Large intestine (tissue), 3 donors: ENCODE results near the gene COL18A1. TPM values are rescaled to one million over a fixed set of nuclear protein-coding genes. Genes with fewer than 3 reads are reported as not detected.
A peak's percentile ranks its signal among the peaks of the same experiment; 100 is the strongest.

Source experiments
- DNase-seq, 2 donors: peaks; one replicate each; pipeline versions ENCODE4 v3.0.0 to v3.0.0-alpha.2; 2013
- H3K27ac ChIP-seq: one replicate; pipeline ENCODE4 v1.5.1; 2013; ENCODE audit warnings: low read length
- H3K27me3 ChIP-seq: 2 replicates; pipeline ENCODE4 v1.6.1; 2013; ENCODE audit warnings: low read length; ENCODE audit not compliant: control insufficient read depth, insufficient read depth
- H3K36me3 ChIP-seq: 2 replicates; pipeline ENCODE4 v1.6.1; 2013; ENCODE audit warnings: low read length; ENCODE audit not compliant: control insufficient read depth, insufficient read depth
- H3K4me1 ChIP-seq: one replicate; pipeline ENCODE4 v1.6.1; 2013; ENCODE audit warnings: low read length; ENCODE audit not compliant: control insufficient read depth, insufficient read depth
- H3K4me3 ChIP-seq: one replicate; pipeline ENCODE4 v1.5.1; 2013; ENCODE audit warnings: low read length
- H3K9me3 ChIP-seq: one replicate; pipeline ENCODE4 v1.6.1; 2013; ENCODE audit warnings: mild to moderate bottlenecking, low read depth, low read length, moderate library complexity; ENCODE audit not compliant: control insufficient read depth
- WGBS: methylation state at CpG from one replicate; pipeline ENCODE4 v1.1.5; 2013; ENCODE audit warnings: low lambda C conversion rate; ENCODE audit not compliant: insufficient coverage; 5-methylcytosine and 5-hydroxymethylcytosine counted together
- polyA plus RNA-seq: library from polyadenylated mRNA; unstranded; fragments of 120-200 nt; gene quantifications from one replicate; pipeline ENCODE4 v1.2.1, GENCODE V29; 2013

The COL18A1 gene
- polyA plus RNA-seq, 1 donor, result 44.4 TPM

GRCh38 chr21:45535341-45536081, 130.5 kb downstream of the COL18A1 start:
- WGBS, result no CpG with 5 or more reads among the region's 34 CpGs
- DNase-seq, result peak; percentile 79 to 80
- peak overlapping the region; percentile 28 for H3K27ac ChIP-seq
- H3K4me1 ChIP-seq, result peaks cover 41% of the 10 kb centered on the region
- H3K27me3 ChIP-seq, result no peaks in the 10 kb centered on the region
- H3K36me3 ChIP-seq, result peaks cover 16% of the 10 kb centered on the region
- peaks cover 30% of the 10 kb centered on the region for H3K9me3 ChIP-seq
- H3K4me3 ChIP-seq, result no peak overlapping the region

GRCh38 chr21:45536301-45537081, 131.5 kb downstream of the COL18A1 start:
- no peak overlapping the region for H3K27ac ChIP-seq
- no CpG with 5 or more reads among the region's 31 CpGs for WGBS

GRCh38 chr21:45537111-45537745, 132.3 kb downstream of the COL18A1 start:
- Histone ChIP-seq H3K4me3 (no peak overlapping the region), H3K36me3 (peaks cover 5% of the 10 kb centered on the region), H3K27ac (no peak overlapping the region), H3K9me3 (peaks cover 19% of the 10 kb centered on the region), H3K4me1 (peaks cover 47% of the 10 kb centered on the region), H3K27me3 (no peaks in the 10 kb centered on the region)
- DNase-seq, result no peak
- WGBS, result no CpG with 5 or more reads among the region's 37 CpGs

More at GRCh38 chr21:45536301-45537081, 131.5 kb downstream of the COL18A1 start:
- no peak for DNase-seq
- H3K9me3 ChIP-seq, result peaks cover 26% of the 10 kb centered on the region
- H3K4me1 ChIP-seq, result peaks cover 45% of the 10 kb centered on the region
- H3K36me3 ChIP-seq, result peaks cover 10% of the 10 kb centered on the region
- H3K4me3 ChIP-seq, result no peak overlapping the region
- no peaks in the 10 kb centered on the region for H3K27me3 ChIP-seq

- H3K4me1 ChIP-seq, result peaks cover 45% of the 10 kb centered on the region
- DNase-seq, result no peak
- H3K4me3 ChIP-seq, result no peak overlapping the region
- H3K9me3 ChIP-seq, result peaks cover 19% of the 10 kb centered on the region
- no CpG with 5 or more reads among the region's 27 CpGs for WGBS
- peak overlapping the region; percentile 57 for H3K27ac ChIP-seq
- H3K36me3 ChIP-seq, result peaks cover 5% of the 10 kb centered on the region
- H3K27me3 ChIP-seq, result no peaks in the 10 kb centered on the region
Measured at GRCh38 chr21:45537746-45538291, 132.9 kb downstream of the COL18A1 start.

- Histone ChIP-seq H3K27me3 (no peaks in the 10 kb centered on the region), H3K27ac (peak overlapping the region; percentile 57), H3K9me3 (peaks cover 19% of the 10 kb centered on the region), H3K4me3 (no peak overlapping the region), H3K4me1 (peaks cover 43% of the 10 kb centered on the region), H3K36me3 (peaks cover 5% of the 10 kb centered on the region)
- WGBS, result no CpG with 5 or more reads among the region's 31 CpGs
- DNase-seq, result no peak
Measured at GRCh38 chr21:45538381-45539045, 133.5 kb downstream of the COL18A1 start.

GRCh38 chr21:45539046-45539795, 134.3 kb downstream of the COL18A1 start:
- WGBS, result no CpG with 5 or more reads among the region's 17 CpGs
- H3K36me3 ChIP-seq, result peaks cover 5% of the 10 kb centered on the region
- H3K9me3 ChIP-seq, result peaks cover 19% of the 10 kb centered on the region
- peak; percentile 82 to 92 for DNase-seq
- no peaks in the 10 kb centered on the region for H3K27me3 ChIP-seq
- no peak overlapping the region for H3K4me3 ChIP-seq
- peaks cover 37% of the 10 kb centered on the region for H3K4me1 ChIP-seq
- H3K27ac ChIP-seq, result peak overlapping the region; percentile 60

GRCh38 chr21:45539796-45540600, 135.0 kb downstream of the COL18A1 start:
- Histone ChIP-seq H3K27ac (peak overlapping the region; percentile 60), H3K36me3 (no peaks in the 10 kb centered on the region), H3K4me1 (peaks cover 30% of the 10 kb centered on the region), H3K27me3 (no peaks in the 10 kb centered on the region), H3K9me3 (peaks cover 19% of the 10 kb centered on the region), H3K4me3 (no peak overlapping the region)
- WGBS, result no CpG with 5 or more reads among the region's 24 CpGs
- no peak for DNase-seq

- Histone ChIP-seq H3K9me3 (peaks cover 16% of the 10 kb centered on the region), H3K27me3 (no peaks in the 10 kb centered on the region), H3K4me3 (no peak overlapping the region), H3K27ac (peak overlapping the region; percentile 17), H3K4me1 (peaks cover 24% of the 10 kb centered on the region), H3K36me3 (no peaks in the 10 kb centered on the region)
- WGBS, result no CpG with 5 or more reads among the region's 10 CpGs
- DNase-seq, result no peak
Measured at GRCh38 chr21:45540601-45540970, 135.6 kb downstream of the COL18A1 start.
